GM19239 (cell line): ENCODE results near the gene SYCE3.
A peak's percentile ranks its signal among the peaks of the same experiment; 100 is the strongest.
"Not testable (repeated sequence)": the region's sequence is repeated elsewhere in the genome, so short reads cannot be mapped to it uniquely, and the experiment has no call there.

Experiments
- DNase-seq: peaks from one replicate; pipeline ENCODE4 v3.0.0; 2011; ENCODE audit warnings: low spot score; ENCODE audit not compliant: insufficient read length
- FAIRE-seq: peaks from 2 replicates; lab custom pipeline; 2011; peaks lifted over from hg19 to GRCh38; lab: Jason Lieb, UNC

The SYCE3 gene

GRCh38 chr22:50553310-50553709 lies 9.4 kb downstream of the SYCE3 start:
- FAIRE-seq, result no peak
- DNase-seq, result no peak

GRCh38 chr22:50551160-50551752 lies 11.5 kb downstream of the SYCE3 start:
- no peak for DNase-seq
- FAIRE-seq, result no peak

- no peak for FAIRE-seq
Observed at GRCh38 chr22:50550395-50550794, 12.3 kb downstream of the SYCE3 start.

GRCh38 chr22:50548921-50549790 lies 13.6 kb downstream of the SYCE3 start:
- FAIRE-seq (no peak), DNase-seq (no peak)

More at GRCh38 chr22:50550395-50550794, 12.3 kb downstream of the SYCE3 start:
- no peak for DNase-seq

- peak; percentile 78 for FAIRE-seq
- DNase-seq, result no peak
Observed at GRCh38 chr22:50548040-50548920, 14.4 kb downstream of the SYCE3 start.

GRCh38 chr22:50547263-50547985 lies 15.3 kb downstream of the SYCE3 start:
- no peak for DNase-seq
- no peak for FAIRE-seq

- DNase-seq, result no peak
Observed at GRCh38 chr22:50546326-50547262, 16.1 kb downstream of the SYCE3 start.

GRCh38 chr22:50545522-50546325 lies 17.0 kb downstream of the SYCE3 start, which contains the start of gene KLHDC7B:
Gene KLHDC7B, plus strand, starts transcription at chr22:50545899. Its CDS starts 345 bp downstream, at chr22:50546244.
- FAIRE-seq, result no peak
- no peak for DNase-seq

More at GRCh38 chr22:50546326-50547262, 16.1 kb downstream of the SYCE3 start:
- no peak for FAIRE-seq

- no peak for DNase-seq
Observed at GRCh38 chr22:50544746-50545253, 17.9 kb downstream of the SYCE3 start.

GRCh38 chr22:50544078-50544745 lies 18.5 kb downstream of the SYCE3 start:
- no peak for DNase-seq

More at GRCh38 chr22:50544746-50545253, 17.9 kb downstream of the SYCE3 start:
- FAIRE-seq, result peak; percentile 73

GRCh38 chr22:50542416-50542927 lies 20.2 kb downstream of the SYCE3 start:
- FAIRE-seq (no peak), DNase-seq (no peak)

More at GRCh38 chr22:50544078-50544745, 18.5 kb downstream of the SYCE3 start:
- peak; percentile 81 for FAIRE-seq

GRCh38 chr22:50541667-50542026 lies 21.1 kb downstream of the SYCE3 start:
- not testable (repeated sequence) for DNase-seq
- FAIRE-seq, result peak; percentile 99

- FAIRE-seq (no peak), DNase-seq (no peak)
Observed at GRCh38 chr22:50540381-50540780, 22.3 kb downstream of the SYCE3 start.

GRCh38 chr22:50537765-50538164 lies 25.0 kb downstream of the SYCE3 start:
- DNase-seq (no peak), FAIRE-seq (no peak)

- no peak for DNase-seq
- no peak for FAIRE-seq
Observed at GRCh38 chr22:50536226-50536625, 26.5 kb downstream of the SYCE3 start.

- FAIRE-seq (peak; percentile 39), DNase-seq (no peak)
Observed at GRCh38 chr22:50535113-50535512, 27.6 kb downstream of the SYCE3 start.
